ENCODE results near the gene EPB41. TPM values are rescaled to one million over a fixed set of nuclear protein-coding genes. Genes with fewer than 3 reads are reported as not detected.

EPB41 gene
- total and polyA plus RNA-seq, 9 of the 15 experiments (the other 6 are each of a cell fraction or from before 2014, with no cell fraction given): 3.7 to 213 (median 141) TPM

- no peak for TF ChIP-seq SETDB1 (IDR thresholded peaks at IDR 0.05; ENCODE audit: low read length)
- no peak for TF ChIP-seq E2F4 (CRISPR knock-in tag; IDR thresholded peaks at IDR 0.05; ENCODE audit: low read depth)
- no peak for TF ChIP-seq THRA (IDR thresholded peaks at IDR 0.05)
- no peak for TF ChIP-seq NCOA2 (IDR thresholded peaks at IDR 0.05; ENCODE audit: partially characterized antibody in 2 of 2)
- TF ChIP-seq KDM2B (CRISPR knock-in tag; IDR thresholded peaks at IDR 0.05): no peak
- TF ChIP-seq PHB (CRISPR knock-in tag; IDR thresholded peaks at IDR 0.05): no peak
- TF ChIP-seq POU5F1 (IDR thresholded peaks at IDR 0.05; ENCODE audit: borderline replicate concordance, low read depth, low read length, partially characterized antibody): no peak
- TF ChIP-seq RHOXF2B (CRISPR knock-in tag; conservative IDR thresholded peaks at IDR 0.05): no peak
- TF ChIP-seq MIER1 (IDR thresholded peaks at IDR 0.05; ENCODE audit: low read depth): no peak
- peak; percentile 60 for TF ChIP-seq MEIS2 (IDR thresholded peaks at IDR 0.05; ENCODE audit: partially characterized antibody)
- no peak for TF ChIP-seq BCOR (IDR thresholded peaks at IDR 0.05)
- no peak for TF ChIP-seq PRPF4 (IDR thresholded peaks at IDR 0.05; ENCODE audit: insufficient read depth, low read depth, low read length, poor library complexity, severe bottlenecking)
- 0 out of 2 replicates have a peak, but pooled peaks have one; percentile 23 for TF ChIP-seq TARDBP (IDR thresholded peaks at IDR 0.05)
- TF ChIP-seq SRF (CRISPR knock-in tag; IDR thresholded peaks at IDR 0.05): 0 out of 4 replicates have a peak, but pooled peaks of 1 of the 2 experiments have one; percentile 56
- TF ChIP-seq USF1 (CRISPR knock-in tag; IDR thresholded peaks at IDR 0.05): peak; percentile 94
- TF ChIP-seq ZNF316 (IDR thresholded peaks at IDR 0.05): no peak
- no peak for TF ChIP-seq ZNF184 (CRISPR knock-in tag; IDR thresholded peaks at IDR 0.05)
- TF ChIP-seq ZFX (CRISPR knock-in tag; IDR thresholded peaks at IDR 0.05): no peak; the same call in 1 of the 2 replicates
- TF ChIP-seq ESRRA (IDR thresholded peaks at IDR 0.05; ENCODE audit: borderline replicate concordance, low read depth): peak; percentile 17; the same call in 1 of the 2 replicates
- TF ChIP-seq SMAD4 (CRISPR knock-in tag; conservative IDR thresholded peaks at IDR 0.05): peak; percentile 77; the same call in 1 of the 2 replicates
- no peak for TF ChIP-seq ZNF668 (CRISPR knock-in tag; IDR thresholded peaks at IDR 0.05)
- TF ChIP-seq OTX1 (CRISPR knock-in tag; IDR thresholded peaks at IDR 0.05): no peak
- TF ChIP-seq KAT7 (CRISPR knock-in tag; IDR thresholded peaks at IDR 0.05; ENCODE audit: borderline replicate concordance): no peak
- peak; percentile 31 for TF ChIP-seq KDM5B (IDR thresholded peaks at IDR 0.05; ENCODE audit: insufficient replicate concordance, low read depth, low read length)
- TF ChIP-seq CREBBP (IDR thresholded peaks at IDR 0.05; ENCODE audit: low read depth, low read length): no peak
- TF ChIP-seq ZNF561 (CRISPR knock-in tag; conservative IDR thresholded peaks at IDR 0.05): no peak
- TF ChIP-seq LCOR (CRISPR knock-in tag; IDR thresholded peaks at IDR 0.05): no peak
Observed at GRCh38 chr1:28914228-28915030, at the start of gene EPB41 (continued).
